Measurements from ENCODE around the gene TTBK1. TPM values are rescaled to one million over a fixed set of nuclear protein-coding genes. Genes with fewer than 3 reads are reported as not detected.

The TTBK1 gene
- polyA plus RNA-seq, 1 of the 3 experiments (the other 2 are of a cell fraction): 0.94 TPM

- Histone ChIP-seq H3K4me2 (no peak overlapping the region), H3K36me3 (replicated peaks in 1 of 2; ENCODE audit: control insufficient read depth in 1 of 2, insufficient read depth in 2 of 2, low read length in 1 of 2) (no peaks in the 10 kb centered on the region), H3K9me2 (no peaks in the 10 kb centered on the region), H4K20me1 (ENCODE audit: insufficient read depth) (no peaks in the 10 kb centered on the region), H3K9ac (no peak overlapping the region), H3K9me3 (no peaks in the 10 kb centered on the region), H3F3A (replicated peaks; ENCODE audit: insufficient read depth) (no peaks in the 10 kb centered on the region), H3K79me2 (ENCODE audit: insufficient read depth) (no peaks in the 10 kb centered on the region), H3K27ac (ENCODE audit: low read depth in 2 of 2, low read length in 1 of 2) (no peak overlapping the region), H3K4me1 (ENCODE audit: control insufficient read depth in 1 of 2, insufficient read depth in 2 of 2, low read depth in 1 of 2, low read length in 1 of 2) (no peaks in the 10 kb centered on the region; a peak in 1 of 4 replicates), H3K27me3 (ENCODE audit: insufficient read depth) (peaks cover 6% of the 10 kb centered on the region; the same call in 1 of the 2 replicates), H3K4me3 (ENCODE audit: low read depth in 2 of 2, low read length in 1 of 2) (no peak overlapping the region), H2AFZ (ENCODE audit: low read depth) (no peak overlapping the region)
- ChIA-PET POLR2A (no interaction called here), CTCF (interaction anchor here (1.0 kb wide), 1 partner anchor 24 kb away, joined by 3 read pairs; no protein-coding TSS in a partner anchor)
- DNase-seq: no peak
- WGBS (ENCODE audit: low lambda C conversion rate): 74% methylated on average over 4 of the region's 5 CpGs
- TF ChIP-seq EZH2phosphoT487 (IDR thresholded peaks at IDR 0.05; ENCODE audit: borderline replicate concordance, low read depth) (no peak), SMC3 (IDR thresholded peaks at IDR 0.05; ENCODE audit: low read depth, low read length) (no peak), TCF12 (IDR thresholded peaks at IDR 0.05) (no peak), JUND (IDR thresholded peaks at IDR 0.05) (no peak), CHD2 (IDR thresholded peaks at IDR 0.05; ENCODE audit: low read length, partially characterized antibody) (no peak), YY1 (IDR thresholded peaks at IDR 0.05; ENCODE audit: low read depth) (no peak), USF2 (IDR thresholded peaks at IDR 0.05; ENCODE audit: borderline replicate concordance, low read depth, low read length) (no peak), SIN3A (IDR thresholded peaks at IDR 0.05; ENCODE audit: borderline replicate concordance, low read depth, low read length) (no peak), TEAD4 (IDR thresholded peaks at IDR 0.05; ENCODE audit: borderline replicate concordance, insufficient read depth) (no peak), ELF1 (IDR thresholded peaks at IDR 0.05) (no peak), NFIC (IDR thresholded peaks at IDR 0.05; ENCODE audit: borderline replicate concordance) (no peak), MXI1 (IDR thresholded peaks at IDR 0.05; ENCODE audit: low read depth, low read length) (no peak), RAD21 (IDR thresholded peaks at IDR 0.05; ENCODE audit: low read length) (no peak), EP300 (IDR thresholded peaks at IDR 0.05; ENCODE audit: borderline replicate concordance in 1 of 2, low read depth in 1 of 2, low read length in 1 of 2) (no peak), FOXM1 (IDR thresholded peaks at IDR 0.05; ENCODE audit: low read depth) (no peak), RCOR1 (IDR thresholded peaks at IDR 0.05; ENCODE audit: low read length) (no peak), GATA2 (CRISPR knock-in tag; IDR thresholded peaks at IDR 0.05) (no peak), ZBTB33 (IDR thresholded peaks at IDR 0.05; ENCODE audit: borderline replicate concordance, low read depth) (no peak)
- TF ChIP-seq, protein P1, sequence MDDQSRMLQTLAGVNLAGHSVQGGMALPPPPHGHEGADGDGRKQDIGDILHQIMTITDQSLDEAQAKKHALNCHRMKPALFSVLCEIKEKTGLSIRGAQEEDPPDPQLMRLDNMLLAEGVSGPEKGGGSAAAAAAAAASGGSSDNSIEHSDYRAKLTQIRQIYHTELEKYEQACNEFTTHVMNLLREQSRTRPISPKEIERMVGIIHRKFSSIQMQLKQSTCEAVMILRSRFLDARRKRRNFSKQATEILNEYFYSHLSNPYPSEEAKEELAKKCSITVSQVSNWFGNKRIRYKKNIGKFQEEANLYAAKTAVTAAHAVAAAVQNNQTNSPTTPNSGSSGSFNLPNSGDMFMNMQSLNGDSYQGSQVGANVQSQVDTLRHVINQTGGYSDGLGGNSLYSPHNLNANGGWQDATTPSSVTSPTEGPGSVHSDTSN (IDR thresholded peaks at IDR 0.05): no peak
- TF ChIP-seq, protein P2, sequence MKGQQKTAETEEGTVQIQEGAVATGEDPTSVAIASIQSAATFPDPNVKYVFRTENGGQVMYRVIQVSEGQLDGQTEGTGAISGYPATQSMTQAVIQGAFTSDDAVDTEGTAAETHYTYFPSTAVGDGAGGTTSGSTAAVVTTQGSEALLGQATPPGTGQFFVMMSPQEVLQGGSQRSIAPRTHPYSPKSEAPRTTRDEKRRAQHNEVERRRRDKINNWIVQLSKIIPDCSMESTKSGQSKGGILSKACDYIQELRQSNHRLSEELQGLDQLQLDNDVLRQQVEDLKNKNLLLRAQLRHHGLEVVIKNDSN (IDR thresholded peaks at IDR 0.05; ENCODE audit: borderline replicate concordance, low read depth): no peak
These were observed 49.6 kb downstream of the TTBK1 start for GRCh38 chr6:43292763-43293318.
